Measurements from ENCODE around the gene PXN. TPM values are rescaled to one million over a fixed set of nuclear protein-coding genes. Genes with fewer than 3 reads are reported as not detected.

PXN gene
- total and polyA plus RNA-seq, 2 experiments from 2014 or later = 38.4 to 76.0 TPM

DNA sequence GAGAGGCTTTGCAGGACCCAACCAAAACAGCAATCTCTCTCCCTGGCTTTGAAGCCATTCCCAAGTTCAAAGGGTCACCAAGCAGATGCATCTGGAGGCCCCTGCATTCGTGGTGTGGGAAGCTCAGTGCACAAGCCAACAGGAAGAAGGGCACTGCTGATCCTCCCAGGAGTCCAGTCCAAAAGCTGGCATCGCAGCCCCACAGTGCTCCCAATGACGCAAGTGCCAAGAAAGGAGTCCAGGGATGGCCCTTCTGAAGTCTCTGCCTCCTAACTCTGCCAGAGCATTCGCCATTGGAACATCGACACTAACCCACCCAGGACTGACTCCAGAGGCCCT lies 25.1 kb downstream of the PXN start (continued):
- TF ChIP-seq NANOG (IDR thresholded peaks at IDR 0.05; ENCODE audit: borderline replicate concordance) = no peak
- TF ChIP-seq, protein P1, sequence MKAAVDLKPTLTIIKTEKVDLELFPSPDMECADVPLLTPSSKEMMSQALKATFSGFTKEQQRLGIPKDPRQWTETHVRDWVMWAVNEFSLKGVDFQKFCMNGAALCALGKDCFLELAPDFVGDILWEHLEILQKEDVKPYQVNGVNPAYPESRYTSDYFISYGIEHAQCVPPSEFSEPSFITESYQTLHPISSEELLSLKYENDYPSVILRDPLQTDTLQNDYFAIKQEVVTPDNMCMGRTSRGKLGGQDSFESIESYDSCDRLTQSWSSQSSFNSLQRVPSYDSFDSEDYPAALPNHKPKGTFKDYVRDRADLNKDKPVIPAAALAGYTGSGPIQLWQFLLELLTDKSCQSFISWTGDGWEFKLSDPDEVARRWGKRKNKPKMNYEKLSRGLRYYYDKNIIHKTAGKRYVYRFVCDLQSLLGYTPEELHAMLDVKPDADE (IDR thresholded peaks at IDR 0.05) = no peak

DNA sequence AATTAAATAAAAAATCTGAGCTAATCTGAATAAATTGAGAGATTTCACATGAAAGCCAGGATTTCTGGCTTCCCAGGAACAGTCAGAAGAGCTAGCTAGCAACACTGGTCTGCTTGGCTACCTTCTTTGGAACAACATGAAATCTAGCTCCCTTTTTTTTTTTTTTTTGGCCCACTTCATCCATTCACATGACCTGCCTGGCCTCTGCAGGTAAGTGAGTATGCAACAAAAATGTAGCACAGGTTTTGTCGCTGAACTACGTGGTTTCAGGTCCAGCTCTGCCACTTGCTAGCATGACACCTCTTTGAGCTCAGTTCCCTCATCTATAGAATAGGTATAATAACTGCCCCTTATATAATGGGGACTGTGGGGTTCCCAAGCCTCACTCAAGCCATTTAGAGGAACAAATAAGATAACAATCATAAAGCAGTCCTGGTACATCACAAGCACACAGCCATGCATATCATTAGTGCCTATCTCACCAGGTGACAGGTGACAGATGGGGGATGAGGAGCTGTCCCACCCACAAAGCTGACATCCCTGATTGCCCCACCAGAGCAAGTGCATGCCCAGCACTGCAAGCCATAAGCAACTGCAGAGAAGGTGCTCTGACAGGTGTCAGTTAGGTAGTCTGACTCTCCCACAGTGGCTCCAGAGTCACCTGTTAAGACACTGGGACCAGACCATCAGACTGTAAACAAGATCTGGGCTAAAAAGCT lies 25.6 kb downstream of the PXN start:
- Histone ChIP-seq H3K4me3 (no peak overlapping the region), H2AFZ (no peak overlapping the region), H4K20me1 (replicated peaks; ENCODE audit: insufficient read depth) (peaks cover 28% of the 10 kb centered on the region), H3K9me2 (ENCODE audit: insufficient read depth) (no peaks in the 10 kb centered on the region), H3K27ac (ENCODE audit: low read depth) (no peak overlapping the region), H3K27me3 (ENCODE audit: insufficient read depth) (no peaks in the 10 kb centered on the region), H3K79me2 (replicated peaks; ENCODE audit: insufficient read depth) (peaks cover 92% of the 10 kb centered on the region), H3K4me1 (ENCODE audit: insufficient read depth) (peaks cover 27% of the 10 kb centered on the region), H3K4me2 (no peak overlapping the region), H3K36me3 (ENCODE audit: insufficient read depth) (no peaks in the 10 kb centered on the region; the same call in 1 of the 2 replicates), H3F3A (replicated peaks; ENCODE audit: low read depth) (0 out of 2 replicates have a peak, but pooled peaks cover 5% of the 10 kb centered on the region)
- Mint-ChIP-seq H3K4me3 (no peak overlapping the region), H3K4me1 (peaks cover 52% of the 10 kb centered on the region), H3K27ac (no peak overlapping the region), H3K27me3 (ENCODE audit: insufficient read depth, low read depth, poor library complexity) (peaks cover 10% of the 10 kb centered on the region), H3K9me3 (no peaks in the 10 kb centered on the region), H3K36me3 (ENCODE audit: low read depth) (no peaks in the 10 kb centered on the region; the same call in 2 of the 3 replicates)
- no peak for ATAC-seq
- DNase-seq (ENCODE audit: low spot score) = no peak
- TF ChIP-seq, protein P2, sequence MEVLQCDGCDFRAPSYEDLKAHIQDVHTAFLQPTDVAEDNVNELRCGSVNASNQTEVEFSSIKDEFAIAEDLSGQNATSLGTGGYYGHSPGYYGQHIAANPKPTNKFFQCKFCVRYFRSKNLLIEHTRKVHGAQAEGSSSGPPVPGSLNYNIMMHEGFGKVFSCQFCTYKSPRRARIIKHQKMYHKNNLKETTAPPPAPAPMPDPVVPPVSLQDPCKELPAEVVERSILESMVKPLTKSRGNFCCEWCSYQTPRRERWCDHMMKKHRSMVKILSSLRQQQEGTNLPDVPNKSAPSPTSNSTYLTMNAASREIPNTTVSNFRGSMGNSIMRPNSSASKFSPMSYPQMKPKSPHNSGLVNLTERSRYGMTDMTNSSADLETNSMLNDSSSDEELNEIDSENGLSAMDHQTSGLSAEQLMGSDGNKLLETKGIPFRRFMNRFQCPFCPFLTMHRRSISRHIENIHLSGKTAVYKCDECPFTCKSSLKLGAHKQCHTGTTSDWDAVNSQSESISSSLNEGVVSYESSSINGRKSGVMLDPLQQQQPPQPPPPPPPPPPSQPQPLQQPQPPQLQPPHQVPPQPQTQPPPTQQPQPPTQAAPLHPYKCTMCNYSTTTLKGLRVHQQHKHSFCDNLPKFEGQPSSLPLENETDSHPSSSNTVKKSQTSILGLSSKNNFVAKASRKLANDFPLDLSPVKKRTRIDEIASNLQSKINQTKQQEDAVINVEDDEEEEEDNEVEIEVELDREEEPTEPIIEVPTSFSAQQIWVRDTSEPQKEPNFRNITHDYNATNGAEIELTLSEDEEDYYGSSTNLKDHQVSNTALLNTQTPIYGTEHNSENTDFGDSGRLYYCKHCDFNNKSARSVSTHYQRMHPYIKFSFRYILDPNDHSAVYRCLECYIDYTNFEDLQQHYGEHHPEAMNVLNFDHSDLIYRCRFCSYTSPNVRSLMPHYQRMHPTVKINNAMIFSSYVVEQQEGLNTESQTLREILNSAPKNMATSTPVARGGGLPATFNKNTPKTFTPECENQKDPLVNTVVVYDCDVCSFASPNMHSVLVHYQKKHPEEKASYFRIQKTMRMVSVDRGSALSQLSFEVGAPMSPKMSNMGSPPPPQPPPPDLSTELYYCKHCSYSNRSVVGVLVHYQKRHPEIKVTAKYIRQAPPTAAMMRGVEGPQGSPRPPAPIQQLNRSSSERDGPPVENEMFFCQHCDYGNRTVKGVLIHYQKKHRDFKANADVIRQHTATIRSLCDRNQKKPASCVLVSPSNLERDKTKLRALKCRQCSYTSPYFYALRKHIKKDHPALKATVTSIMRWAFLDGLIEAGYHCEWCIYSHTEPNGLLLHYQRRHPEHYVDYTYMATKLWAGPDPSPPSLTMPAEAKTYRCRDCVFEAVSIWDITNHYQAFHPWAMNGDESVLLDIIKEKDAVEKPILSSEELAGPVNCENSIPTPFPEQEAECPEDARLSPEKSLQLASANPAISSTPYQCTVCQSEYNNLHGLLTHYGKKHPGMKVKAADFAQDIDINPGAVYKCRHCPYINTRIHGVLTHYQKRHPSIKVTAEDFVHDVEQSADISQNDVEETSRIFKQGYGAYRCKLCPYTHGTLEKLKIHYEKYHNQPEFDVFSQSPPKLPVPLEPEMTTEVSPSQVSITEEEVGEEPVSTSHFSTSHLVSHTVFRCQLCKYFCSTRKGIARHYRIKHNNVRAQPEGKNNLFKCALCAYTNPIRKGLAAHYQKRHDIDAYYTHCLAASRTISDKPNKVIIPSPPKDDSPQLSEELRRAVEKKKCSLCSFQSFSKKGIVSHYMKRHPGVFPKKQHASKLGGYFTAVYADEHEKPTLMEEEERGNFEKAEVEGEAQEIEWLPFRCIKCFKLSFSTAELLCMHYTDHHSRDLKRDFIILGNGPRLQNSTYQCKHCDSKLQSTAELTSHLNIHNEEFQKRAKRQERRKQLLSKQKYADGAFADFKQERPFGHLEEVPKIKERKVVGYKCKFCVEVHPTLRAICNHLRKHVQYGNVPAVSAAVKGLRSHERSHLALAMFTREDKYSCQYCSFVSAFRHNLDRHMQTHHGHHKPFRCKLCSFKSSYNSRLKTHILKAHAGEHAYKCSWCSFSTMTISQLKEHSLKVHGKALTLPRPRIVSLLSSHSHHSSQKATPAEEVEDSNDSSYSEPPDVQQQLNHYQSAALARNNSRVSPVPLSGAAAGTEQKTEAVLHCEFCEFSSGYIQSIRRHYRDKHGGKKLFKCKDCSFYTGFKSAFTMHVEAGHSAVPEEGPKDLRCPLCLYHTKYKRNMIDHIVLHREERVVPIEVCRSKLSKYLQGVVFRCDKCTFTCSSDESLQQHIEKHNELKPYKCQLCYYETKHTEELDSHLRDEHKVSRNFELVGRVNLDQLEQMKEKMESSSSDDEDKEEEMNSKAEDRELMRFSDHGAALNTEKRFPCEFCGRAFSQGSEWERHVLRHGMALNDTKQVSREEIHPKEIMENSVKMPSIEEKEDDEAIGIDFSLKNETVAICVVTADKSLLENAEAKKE (CRISPR knock-in tag; IDR thresholded peaks at IDR 0.05) = no peak
- TF ChIP-seq JUNB (IDR thresholded peaks at IDR 0.05; ENCODE audit: unreplicated experiment) = no peak
- TF ChIP-seq, protein P3, sequence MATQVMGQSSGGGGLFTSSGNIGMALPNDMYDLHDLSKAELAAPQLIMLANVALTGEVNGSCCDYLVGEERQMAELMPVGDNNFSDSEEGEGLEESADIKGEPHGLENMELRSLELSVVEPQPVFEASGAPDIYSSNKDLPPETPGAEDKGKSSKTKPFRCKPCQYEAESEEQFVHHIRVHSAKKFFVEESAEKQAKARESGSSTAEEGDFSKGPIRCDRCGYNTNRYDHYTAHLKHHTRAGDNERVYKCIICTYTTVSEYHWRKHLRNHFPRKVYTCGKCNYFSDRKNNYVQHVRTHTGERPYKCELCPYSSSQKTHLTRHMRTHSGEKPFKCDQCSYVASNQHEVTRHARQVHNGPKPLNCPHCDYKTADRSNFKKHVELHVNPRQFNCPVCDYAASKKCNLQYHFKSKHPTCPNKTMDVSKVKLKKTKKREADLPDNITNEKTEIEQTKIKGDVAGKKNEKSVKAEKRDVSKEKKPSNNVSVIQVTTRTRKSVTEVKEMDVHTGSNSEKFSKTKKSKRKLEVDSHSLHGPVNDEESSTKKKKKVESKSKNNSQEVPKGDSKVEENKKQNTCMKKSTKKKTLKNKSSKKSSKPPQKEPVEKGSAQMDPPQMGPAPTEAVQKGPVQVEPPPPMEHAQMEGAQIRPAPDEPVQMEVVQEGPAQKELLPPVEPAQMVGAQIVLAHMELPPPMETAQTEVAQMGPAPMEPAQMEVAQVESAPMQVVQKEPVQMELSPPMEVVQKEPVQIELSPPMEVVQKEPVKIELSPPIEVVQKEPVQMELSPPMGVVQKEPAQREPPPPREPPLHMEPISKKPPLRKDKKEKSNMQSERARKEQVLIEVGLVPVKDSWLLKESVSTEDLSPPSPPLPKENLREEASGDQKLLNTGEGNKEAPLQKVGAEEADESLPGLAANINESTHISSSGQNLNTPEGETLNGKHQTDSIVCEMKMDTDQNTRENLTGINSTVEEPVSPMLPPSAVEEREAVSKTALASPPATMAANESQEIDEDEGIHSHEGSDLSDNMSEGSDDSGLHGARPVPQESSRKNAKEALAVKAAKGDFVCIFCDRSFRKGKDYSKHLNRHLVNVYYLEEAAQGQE (IDR thresholded peaks at IDR 0.05; ENCODE audit: unreplicated experiment) = no peak
- no peak for TF ChIP-seq EZH2 (IDR thresholded peaks at IDR 0.05; ENCODE audit: low read depth, unreplicated experiment)
- TF ChIP-seq POLR2AphosphoS5 (IDR thresholded peaks at IDR 0.05; ENCODE audit: low read depth) = no peak
- no peak for TF ChIP-seq ZNF331 (CRISPR knock-in tag; IDR thresholded peaks at IDR 0.05; ENCODE audit: low read depth)
- TF ChIP-seq, protein P1 (IDR thresholded peaks at IDR 0.05) = no peak
- TF ChIP-seq CREB1 (CRISPR knock-in tag; IDR thresholded peaks at IDR 0.05; ENCODE audit: low read depth) = no peak
- TF ChIP-seq NANOG (IDR thresholded peaks at IDR 0.05; ENCODE audit: borderline replicate concordance) = no peak
- TF ChIP-seq ZNF114 (CRISPR knock-in tag; IDR thresholded peaks at IDR 0.05) = no peak
- TF ChIP-seq STAT1 (IDR thresholded peaks at IDR 0.05; ENCODE audit: unreplicated experiment) = no peak

All from GM23338 (cell line).